H9 (cell line): ENCODE measurements around the gene LECT2. TPM values are rescaled to one million over a fixed set of nuclear protein-coding genes. Genes with fewer than 3 reads are reported as not detected.

Experiments used
- DNase-seq: peaks from one replicate; pipeline ENCODE4 v3.0.0-alpha.2; 2017
- H2AFZ ChIP-seq: one replicate; pipeline ENCODE4 v1.6.1; 2013; ENCODE audit warnings: mild to moderate bottlenecking, low read length, control low read depth, moderate library complexity
- H2AK5ac ChIP-seq: 2 replicates; pipeline ENCODE4 v1.6.1; 2013; ENCODE audit warnings: low read length, control low read depth, mixed read lengths; ENCODE audit not compliant: insufficient read length
- H2BK120ac ChIP-seq: one replicate; pipeline ENCODE4 v1.6.1; 2013; ENCODE audit warnings: low read depth, mild to moderate bottlenecking, low read length, control low read depth, inconsistent platforms; ENCODE audit not compliant: poor library complexity, severe bottlenecking
- H2BK12ac ChIP-seq: 2 replicates; pipeline ENCODE4 v1.6.1; 2013; ENCODE audit warnings: low read length, control low read depth, mixed read lengths, low read depth; ENCODE audit not compliant: insufficient read length
- H2BK15ac ChIP-seq: 2 replicates; pipeline ENCODE4 v1.6.1; 2013; ENCODE audit warnings: low read depth, low read length, control low read depth
- H2BK20ac ChIP-seq: one replicate; pipeline ENCODE4 v1.6.1; 2013; ENCODE audit warnings: low read depth, mild to moderate bottlenecking, low read length, control low read depth, inconsistent platforms; ENCODE audit not compliant: poor library complexity, severe bottlenecking
- H2BK5ac ChIP-seq: 2 replicates; pipeline ENCODE4 v1.6.1; 2013; ENCODE audit warnings: low read length, control low read depth, mixed read lengths; ENCODE audit not compliant: insufficient read length
- H3K14ac ChIP-seq: 2 replicates; pipeline ENCODE4 v1.6.1; 2013; ENCODE audit warnings: low read length, control low read depth; ENCODE audit not compliant: insufficient read depth
- H3K18ac ChIP-seq: 2 replicates; pipeline ENCODE4 v1.6.1; 2013; ENCODE audit warnings: low read depth, mild to moderate bottlenecking, mixed read lengths, low read length, control low read depth; ENCODE audit not compliant: insufficient read length
- H3K23ac ChIP-seq: 2 replicates; pipeline ENCODE4 v1.6.1; 2013; ENCODE audit warnings: low read length, control low read depth, mixed read lengths, low read depth; ENCODE audit not compliant: insufficient read length
- H3K23me2 ChIP-seq: 2 replicates; pipeline ENCODE4 v1.6.1; 2013; ENCODE audit warnings: low read depth, mild to moderate bottlenecking, mixed read lengths, low read length, control low read depth; ENCODE audit not compliant: insufficient read length, poor library complexity, severe bottlenecking
- H3K27ac ChIP-seq: 2 replicates; pipeline ENCODE4 v1.5.1; 2013; ENCODE audit warnings: low read length, control low read depth, mixed read lengths, low read depth; ENCODE audit not compliant: insufficient read length
- H3K27me3 ChIP-seq: 2 replicates; pipeline ENCODE4 v1.6.1; 2013; ENCODE audit warnings: low read length, control low read depth, inconsistent platforms; ENCODE audit not compliant: insufficient read depth
- H3K4ac ChIP-seq: 2 replicates; pipeline ENCODE4 v1.6.1; 2013; ENCODE audit warnings: low read depth, mild to moderate bottlenecking, control low read depth, inconsistent platforms, low read length, moderate library complexity
- H3K4me1 ChIP-seq: 2 replicates; pipeline ENCODE4 v1.6.1; 2013; ENCODE audit warnings: low read length, control low read depth, inconsistent platforms; ENCODE audit not compliant: insufficient read depth
- H3K4me2 ChIP-seq: 2 replicates; pipeline ENCODE4 v1.6.1; 2013; ENCODE audit warnings: low read length, control low read depth, mixed read lengths; ENCODE audit not compliant: insufficient read length, insufficient read depth
- H3K56ac ChIP-seq: 2 replicates; pipeline ENCODE4 v1.6.1; 2013; ENCODE audit warnings: low read depth, mild to moderate bottlenecking, mixed read lengths, low read length, control low read depth; ENCODE audit not compliant: insufficient read length
- H3K79me1 ChIP-seq: 2 replicates; pipeline ENCODE4 v1.6.1; 2013; ENCODE audit warnings: low read depth, mild to moderate bottlenecking, moderate library complexity, low read length, control low read depth, inconsistent platforms; ENCODE audit not compliant: insufficient read depth, poor library complexity, severe bottlenecking
- H3K79me2 ChIP-seq: 2 replicates; pipeline ENCODE4 v1.6.1; 2013; ENCODE audit warnings: low read length, control low read depth, inconsistent platforms; ENCODE audit not compliant: insufficient read depth
- H3K9ac ChIP-seq: 2 replicates; pipeline ENCODE4 v1.6.1; 2013; ENCODE audit warnings: low read length, control low read depth, mixed read lengths; ENCODE audit not compliant: insufficient read length; ENCODE audit errors: extremely low read depth
- H3K9me3 ChIP-seq: one replicate; pipeline ENCODE4 v1.6.1; 2013; ENCODE audit warnings: low read depth, low read length, inconsistent platforms; ENCODE audit not compliant: control insufficient read depth
- H3T11ph ChIP-seq: one replicate; pipeline ENCODE4 v1.6.1; 2013; ENCODE audit warnings: mild to moderate bottlenecking, low read length, control low read depth, inconsistent platforms
- H4K20me1 ChIP-seq: one replicate; pipeline ENCODE4 v1.6.1; 2013; ENCODE audit not compliant: control insufficient read depth, insufficient read length, insufficient read depth
- H4K5ac ChIP-seq: 2 replicates; pipeline ENCODE4 v1.6.1; 2013; ENCODE audit warnings: low read depth, mild to moderate bottlenecking, mixed read lengths, low read length, control low read depth; ENCODE audit not compliant: insufficient read length
- H4K8ac ChIP-seq: replicated peaks from 2 replicates; pipeline ENCODE4 v1.6.1; 2013; ENCODE audit warnings: low read length, control low read depth, mixed read lengths, low read depth; ENCODE audit not compliant: insufficient read length
- H4K91ac ChIP-seq: 2 replicates; pipeline ENCODE4 v1.6.1; 2013; ENCODE audit warnings: low read depth, mild to moderate bottlenecking, moderate library complexity, mixed read lengths, low read length, control low read depth; ENCODE audit not compliant: insufficient read length
- H3K27ac Mint-ChIP-seq, 3 experiments: 2 replicates in 2 of 3; 3 replicates in 1 of 3; pipeline ENCODE4 v1.8.0; 2020 to 2021; ENCODE audit warnings: mixed read lengths in 3 of 3, mild to moderate bottlenecking in 1 of 3, moderate library complexity in 1 of 3
- H3K27me3 Mint-ChIP-seq: 2 replicates; pipeline ENCODE4 v1.8.0; 2021; ENCODE audit warnings: low read depth, mild to moderate bottlenecking, moderate library complexity, mixed read lengths
- H3K36me3 Mint-ChIP-seq, 3 experiments: 2 replicates in 2 of 3; 3 replicates in 1 of 3; pipeline ENCODE4 v1.8.0; 2020 to 2021; ENCODE audit warnings: low read depth in 3 of 3, mixed read lengths in 3 of 3; ENCODE audit not compliant: insufficient read depth in 1 of 3
- H3K4me1 Mint-ChIP-seq, 2 experiments: 2 replicates each; pipeline ENCODE4 v1.8.0; 2020; ENCODE audit warnings: mixed read lengths in 2 of 2
- H3K4me3 Mint-ChIP-seq, 2 experiments: 2 replicates in 1 of 2; 3 replicates in 1 of 2; pipeline ENCODE4 v1.8.0; 2020 to 2021; ENCODE audit warnings: mild to moderate bottlenecking in 2 of 2, mixed read lengths in 2 of 2, moderate library complexity in 1 of 2
- H3K9me3 Mint-ChIP-seq, 2 experiments: 2 replicates in 1 of 2; 3 replicates in 1 of 2; pipeline ENCODE4 v1.8.0; 2020; ENCODE audit warnings: mild to moderate bottlenecking in 2 of 2, mixed read lengths in 2 of 2, moderate library complexity in 1 of 2
- whole genome bisulfite sequencing: extraction: QIAGEN DNeasy Blood & Tissue Kit; methylation state at CpG from one replicate; pipeline ENCODE4 v1.1.7; 2013; ENCODE audit warnings: missing lambda C conversion rate, low lambda C conversion rate, mixed read lengths; ENCODE audit not compliant: insufficient read length; ENCODE audit errors: extremely low coverage; 5-methylcytosine and 5-hydroxymethylcytosine counted together
- total RNA-seq: library from RNA; stranded (reverse); gene quantifications from 2 replicates; pipeline ENCODE4 v1.2.1, GENCODE V29; 2021
- TF ChIP-seq, protein P1 (sequence below): fragments of 200-600 bp; sonication (generic); conservative IDR thresholded peaks from 3 replicates; pipeline ENCODE4 v1.8.0; 2021; ENCODE audit warnings: antibody characterized with exemption, mild to moderate bottlenecking

Gene LECT2
- total RNA-seq, 1 experiment from 2014 or later: not detected

DNA sequence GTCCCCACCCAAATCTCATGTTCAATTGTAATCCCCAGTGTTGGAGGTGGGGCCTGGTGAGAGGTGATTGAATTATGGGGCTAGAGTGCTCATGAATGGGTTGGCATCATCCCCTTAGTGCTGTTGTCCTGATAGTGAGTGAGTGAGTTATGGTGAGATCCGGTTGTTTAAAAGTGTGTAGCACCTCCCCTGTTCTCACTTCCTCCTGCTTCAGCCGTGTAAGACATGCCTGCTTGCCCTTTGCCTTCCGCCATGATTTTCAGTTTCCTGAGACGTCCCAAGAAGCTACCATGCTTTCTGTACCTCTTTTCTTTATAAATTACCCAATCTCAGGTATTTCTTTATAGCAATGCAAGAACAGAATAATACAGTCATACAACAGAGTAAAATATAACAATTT is 742 bp upstream of the LECT2 start:
- Histone ChIP-seq H3T11ph (no peak overlapping the region), H3K18ac (no peak overlapping the region), H3K79me1 (no peaks in the 10 kb centered on the region), H2AFZ (no peak overlapping the region), H3K9ac (no peak overlapping the region), H4K91ac (no peak overlapping the region), H2BK15ac (no peak overlapping the region), H3K4ac (no peak overlapping the region), H3K23ac (no peak overlapping the region), H3K56ac (no peak overlapping the region), H2BK20ac (no peak overlapping the region), H3K4me2 (no peak overlapping the region), H3K14ac (no peak overlapping the region), H3K27ac (no peak overlapping the region), H2AK5ac (no peak overlapping the region), H4K20me1 (no peaks in the 10 kb centered on the region), H3K4me1 (no peaks in the 10 kb centered on the region), H2BK5ac (no peak overlapping the region), H2BK120ac (no peak overlapping the region), H2BK12ac (no peak overlapping the region), H3K27me3 (no peaks in the 10 kb centered on the region), H3K9me3 (no peaks in the 10 kb centered on the region), H3K23me2 (no peaks in the 10 kb centered on the region), H3K79me2 (no peaks in the 10 kb centered on the region), H4K8ac (no peak overlapping the region), H4K5ac (no peak overlapping the region)
- WGBS: no CpG with 5 or more reads among the region's 4 CpGs
- no peaks in the 10 kb centered on the region for H3K36me3 Mint-ChIP-seq
- H3K4me1 Mint-ChIP-seq: no peaks in the 10 kb centered on the region
- H3K27ac Mint-ChIP-seq: no peak overlapping the region
- H3K9me3 Mint-ChIP-seq: no peaks in the 10 kb centered on the region
- TF ChIP-seq, protein P1, sequence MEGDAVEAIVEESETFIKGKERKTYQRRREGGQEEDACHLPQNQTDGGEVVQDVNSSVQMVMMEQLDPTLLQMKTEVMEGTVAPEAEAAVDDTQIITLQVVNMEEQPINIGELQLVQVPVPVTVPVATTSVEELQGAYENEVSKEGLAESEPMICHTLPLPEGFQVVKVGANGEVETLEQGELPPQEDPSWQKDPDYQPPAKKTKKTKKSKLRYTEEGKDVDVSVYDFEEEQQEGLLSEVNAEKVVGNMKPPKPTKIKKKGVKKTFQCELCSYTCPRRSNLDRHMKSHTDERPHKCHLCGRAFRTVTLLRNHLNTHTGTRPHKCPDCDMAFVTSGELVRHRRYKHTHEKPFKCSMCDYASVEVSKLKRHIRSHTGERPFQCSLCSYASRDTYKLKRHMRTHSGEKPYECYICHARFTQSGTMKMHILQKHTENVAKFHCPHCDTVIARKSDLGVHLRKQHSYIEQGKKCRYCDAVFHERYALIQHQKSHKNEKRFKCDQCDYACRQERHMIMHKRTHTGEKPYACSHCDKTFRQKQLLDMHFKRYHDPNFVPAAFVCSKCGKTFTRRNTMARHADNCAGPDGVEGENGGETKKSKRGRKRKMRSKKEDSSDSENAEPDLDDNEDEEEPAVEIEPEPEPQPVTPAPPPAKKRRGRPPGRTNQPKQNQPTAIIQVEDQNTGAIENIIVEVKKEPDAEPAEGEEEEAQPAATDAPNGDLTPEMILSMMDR: no peak
- DNase-seq: no peak
- H3K27me3 Mint-ChIP-seq: peaks cover 24% of the 10 kb centered on the region
- H3K4me3 Mint-ChIP-seq: no peak overlapping the region
